HL-60/S4 treated with retinoic acid at 250 ng/mL for 4 days and 3 days (cell line): ENCODE results near the gene WDR89.
"Not testable (repeated sequence)": the region's sequence is repeated elsewhere in the genome, so short reads cannot be mapped to it uniquely, and the experiment has no call there.

ENCODE experiments used
- in situ Hi-C: fragments of 300-500 bp; cut with MboI; formaldehyde crosslinking; loops from 2 replicates; pipeline ENCODE4 v1.7.0; 2022; ENCODE audit warnings: low sequenced_read_pairs

Gene WDR89

GRCh38 chr14:63598807-63599206 is 42.9 kb downstream of the WDR89 start:
- in situ Hi-C loops = no loop called here

GRCh38 chr14:63596998-63597658 is 44.5 kb downstream of the WDR89 start:
- in situ Hi-C loops = no loop called here

GRCh38 chr14:63594455-63595372 is 47.0 kb downstream of the WDR89 start:
- in situ Hi-C loops = no loop called here

- in situ Hi-C loops = not testable (repeated sequence)
Observed at GRCh38 chr14:63583046-63583445, 58.6 kb downstream of the WDR89 start.

- in situ Hi-C loops = no loop called here
Observed at GRCh38 chr14:63581491-63581890, 60.2 kb downstream of the WDR89 start.

GRCh38 chr14:63578300-63578699 is 63.4 kb downstream of the WDR89 start:
- in situ Hi-C loops = no loop called here

- in situ Hi-C loops = no loop called here
Observed at GRCh38 chr14:63573581-63573980, 68.1 kb downstream of the WDR89 start.

GRCh38 chr14:63565448-63565847 is 76.2 kb downstream of the WDR89 start:
- in situ Hi-C loops = no loop called here

- in situ Hi-C loops = no loop called here
Observed at GRCh38 chr14:63564318-63564717, 77.4 kb downstream of the WDR89 start.

GRCh38 chr14:63563370-63564026 is 78.2 kb downstream of the WDR89 start:
- in situ Hi-C loops = no loop called here

- in situ Hi-C loops = no loop called here
Observed at GRCh38 chr14:63562405-63562804, 79.3 kb downstream of the WDR89 start.

- in situ Hi-C loops = no loop called here
Observed at GRCh38 chr14:63555572-63555971, 86.1 kb downstream of the WDR89 start.

- in situ Hi-C loops = no loop called here
Observed at GRCh38 chr14:63551332-63551731, 90.3 kb downstream of the WDR89 start.

- in situ Hi-C loops = no loop called here
Observed at GRCh38 chr14:63547798-63548335, 93.8 kb downstream of the WDR89 start.
